ENCODE data around the gene AHNAK. TPM values are rescaled to one million over a fixed set of nuclear protein-coding genes. Genes with fewer than 3 reads are reported as not detected.

The AHNAK gene
- total and polyA plus RNA-seq, 5 donors = 78.1 to 371 (median 311) TPM

GRCh38 chr11:62471603-62472002, 75.0 kb downstream of the AHNAK start:
- no peaks in the 10 kb centered on the region for H3K4me1 ChIP-seq (ENCODE audit: control insufficient read depth, insufficient read depth, low read length)
- ATAC-seq = no peak
- no peak for DNase-seq
- H3K27ac ChIP-seq (ENCODE audit: low read length) = no peak overlapping the region
- H3K9me3 ChIP-seq (ENCODE audit: control insufficient read depth, low read length) = no peaks in the 10 kb centered on the region
- WGBS = over 99% methylated on average over 7 of the region's 7 CpGs
- intact Hi-C loops (cut with DNase I) = no loop called here
- H3K4me3 ChIP-seq (ENCODE audit: low read length) = no peak overlapping the region
- no peaks in the 10 kb centered on the region for H3K27me3 ChIP-seq (ENCODE audit: control insufficient read depth, insufficient read depth)

GRCh38 chr11:62468577-62468976, 78.0 kb downstream of the AHNAK start:
- no peak overlapping the region for H3K4me3 ChIP-seq (ENCODE audit: low read length)
- no peak overlapping the region for H3K27ac ChIP-seq (ENCODE audit: low read length)
- H3K27me3 ChIP-seq (ENCODE audit: control insufficient read depth, insufficient read depth) = no peaks in the 10 kb centered on the region
- 49% methylated on average over 2 of the region's 2 CpGs for WGBS
- H3K4me1 ChIP-seq (ENCODE audit: control insufficient read depth, insufficient read depth, low read length) = no peaks in the 10 kb centered on the region
- no peaks in the 10 kb centered on the region for H3K9me3 ChIP-seq (ENCODE audit: control insufficient read depth, low read length)
- DNase-seq = no peak
- intact Hi-C loops (cut with DNase I) = no loop called here
- no peak for ATAC-seq

GRCh38 chr11:62466444-62466843, 80.2 kb downstream of the AHNAK start:
- Histone ChIP-seq H3K4me3 (ENCODE audit: low read length) (no peak overlapping the region), H3K4me1 (ENCODE audit: control insufficient read depth, insufficient read depth, low read length) (no peaks in the 10 kb centered on the region), H3K27me3 (ENCODE audit: control insufficient read depth, insufficient read depth) (no peaks in the 10 kb centered on the region), H3K27ac (ENCODE audit: low read length) (no peak overlapping the region), H3K9me3 (ENCODE audit: control insufficient read depth, low read length) (no peaks in the 10 kb centered on the region)
- ATAC-seq (no peak), DNase-seq (no peak)
- 90% methylated on average over 2 of the region's 2 CpGs for WGBS
- intact Hi-C loops (cut with DNase I) = no loop called here

- no peak overlapping the region for H3K4me3 ChIP-seq (ENCODE audit: low read length)
- no peaks in the 10 kb centered on the region for H3K9me3 ChIP-seq (ENCODE audit: control insufficient read depth, low read length)
- no peaks in the 10 kb centered on the region for H3K4me1 ChIP-seq (ENCODE audit: control insufficient read depth, insufficient read depth, low read length)
- 74% methylated on average over 7 of the region's 7 CpGs for WGBS
- intact Hi-C loops (cut with DNase I) = no loop called here
- H3K27me3 ChIP-seq (ENCODE audit: control insufficient read depth, insufficient read depth) = no peaks in the 10 kb centered on the region
- ATAC-seq = no peak
- no peak for DNase-seq
- no peak overlapping the region for H3K27ac ChIP-seq (ENCODE audit: low read length)
Observed at GRCh38 chr11:62464655-62465054, 82.0 kb downstream of the AHNAK start.

- H3K27me3 ChIP-seq (ENCODE audit: control insufficient read depth, insufficient read depth) = no peaks in the 10 kb centered on the region
- intact Hi-C loops (cut with DNase I) = no loop called here
- no peak overlapping the region for H3K27ac ChIP-seq (ENCODE audit: low read length)
- peak in 1 of 3 donors; percentile 56 for DNase-seq
- H3K4me3 ChIP-seq (ENCODE audit: low read length) = no peak overlapping the region
- no peaks in the 10 kb centered on the region for H3K9me3 ChIP-seq (ENCODE audit: control insufficient read depth, low read length)
- WGBS = 80% methylated on average over 6 of the region's 6 CpGs
- no peak for ATAC-seq
- H3K4me1 ChIP-seq (ENCODE audit: control insufficient read depth, insufficient read depth, low read length) = no peaks in the 10 kb centered on the region
Observed at GRCh38 chr11:62463121-62463542, 83.5 kb downstream of the AHNAK start.

- Histone ChIP-seq H3K4me1 (ENCODE audit: control insufficient read depth, insufficient read depth, low read length) (no peaks in the 10 kb centered on the region), H3K27me3 (ENCODE audit: control insufficient read depth, insufficient read depth) (no peaks in the 10 kb centered on the region), H3K4me3 (ENCODE audit: low read length) (no peak overlapping the region), H3K9me3 (ENCODE audit: control insufficient read depth, low read length) (no peaks in the 10 kb centered on the region), H3K27ac (ENCODE audit: low read length) (no peak overlapping the region)
- WGBS = 89% methylated on average over 9 of the region's 9 CpGs
- no peak for ATAC-seq
- DNase-seq = no peak
- intact Hi-C loops (cut with DNase I) = no loop called here
Observed at GRCh38 chr11:62462508-62462892, 84.1 kb downstream of the AHNAK start.

- Histone ChIP-seq H3K4me3 (ENCODE audit: low read length) (no peak overlapping the region), H3K27me3 (ENCODE audit: control insufficient read depth, insufficient read depth) (no peaks in the 10 kb centered on the region), H3K9me3 (ENCODE audit: control insufficient read depth, low read length) (no peaks in the 10 kb centered on the region), H3K4me1 (ENCODE audit: control insufficient read depth, insufficient read depth, low read length) (no peaks in the 10 kb centered on the region), H3K27ac (ENCODE audit: low read length) (no peak overlapping the region)
- intact Hi-C loops (cut with DNase I) = no loop called here
- DNase-seq (no peak), ATAC-seq (peak in 1 of 2 donors; percentile 24)
- WGBS = 81% methylated on average over 15 of the region's 15 CpGs
Observed at GRCh38 chr11:62461740-62462507, 84.7 kb downstream of the AHNAK start.

GRCh38 chr11:62459080-62459479, 87.5 kb downstream of the AHNAK start:
- DNase-seq (no peak), ATAC-seq (peak in 1 of 2 donors; percentile 10)
- WGBS = 84% methylated on average over 1 of the region's 1 CpG
- Histone ChIP-seq H3K4me3 (ENCODE audit: low read length) (no peak overlapping the region), H3K9me3 (ENCODE audit: control insufficient read depth, low read length) (no peaks in the 10 kb centered on the region), H3K27me3 (ENCODE audit: control insufficient read depth, insufficient read depth) (no peaks in the 10 kb centered on the region), H3K27ac (ENCODE audit: low read length) (no peak overlapping the region), H3K4me1 (ENCODE audit: control insufficient read depth, insufficient read depth, low read length) (no peaks in the 10 kb centered on the region)
- intact Hi-C loops (cut with DNase I) = no loop called here

- 43% methylated on average over 4 of the region's 4 CpGs for WGBS
- no peaks in the 10 kb centered on the region for H3K27me3 ChIP-seq (ENCODE audit: control insufficient read depth, insufficient read depth)
- H3K27ac ChIP-seq (ENCODE audit: low read length) = no peak overlapping the region
- no peak for DNase-seq
- peak in 1 of 2 donors; percentile 30 for ATAC-seq
- intact Hi-C loops (cut with DNase I) = no loop called here
- no peak overlapping the region for H3K4me3 ChIP-seq (ENCODE audit: low read length)
- H3K4me1 ChIP-seq (ENCODE audit: control insufficient read depth, insufficient read depth, low read length) = no peaks in the 10 kb centered on the region
- H3K9me3 ChIP-seq (ENCODE audit: control insufficient read depth, low read length) = no peaks in the 10 kb centered on the region
Observed at GRCh38 chr11:62458212-62459002, 88.2 kb downstream of the AHNAK start.

- H3K4me3 ChIP-seq (ENCODE audit: low read length) = no peak overlapping the region
- no peak overlapping the region for H3K27ac ChIP-seq (ENCODE audit: low read length)
- no peak for DNase-seq
- no peak for ATAC-seq
- H3K9me3 ChIP-seq (ENCODE audit: control insufficient read depth, low read length) = no peaks in the 10 kb centered on the region
- 75% methylated on average over 4 of the region's 4 CpGs for WGBS
- intact Hi-C loops (cut with DNase I) = no loop called here
- no peaks in the 10 kb centered on the region for H3K27me3 ChIP-seq (ENCODE audit: control insufficient read depth, insufficient read depth)
- H3K4me1 ChIP-seq (ENCODE audit: control insufficient read depth, insufficient read depth, low read length) = no peaks in the 10 kb centered on the region
Observed at GRCh38 chr11:62457478-62457877, 89.1 kb downstream of the AHNAK start.

- Histone ChIP-seq H3K4me1 (ENCODE audit: control insufficient read depth, insufficient read depth, low read length) (no peaks in the 10 kb centered on the region), H3K9me3 (ENCODE audit: control insufficient read depth, low read length) (no peaks in the 10 kb centered on the region), H3K27ac (ENCODE audit: low read length) (no peak overlapping the region), H3K4me3 (ENCODE audit: low read length) (no peak overlapping the region), H3K27me3 (ENCODE audit: control insufficient read depth, insufficient read depth) (no peaks in the 10 kb centered on the region)
- no peak for DNase-seq
- ATAC-seq = no peak
- intact Hi-C loops (cut with DNase I) = no loop called here
- 89% methylated on average over 4 of the region's 4 CpGs for WGBS
Observed at GRCh38 chr11:62456630-62457029, 90.0 kb downstream of the AHNAK start.

Measured in right cardiac atrium (tissue), 5 donors.